Activated naive CD8-positive, alpha-beta T cell treated with anti-CD3 and anti-CD28 coated beads for 36 hours (primary cell): ENCODE data around the gene RASA2. TPM values are rescaled to one million over a fixed set of nuclear protein-coding genes. Genes with fewer than 3 reads are reported as not detected.
"Not testable (repeated sequence)": the region's sequence is repeated elsewhere in the genome, so short reads cannot be mapped to it uniquely, and the experiment has no call there.

Experiments used
- DNase-seq: peaks from one replicate; pipeline ENCODE4 v3.0.0; 2021
- H3K27ac Mint-ChIP-seq: one replicate; pipeline ENCODE4 v1.8.0; 2022; ENCODE audit warnings: mild to moderate bottlenecking, moderate library complexity, mixed read lengths
- H3K27me3 Mint-ChIP-seq: one replicate; pipeline ENCODE4 v1.8.0; 2022; ENCODE audit warnings: mild to moderate bottlenecking, mixed read lengths
- H3K36me3 Mint-ChIP-seq: one replicate; pipeline ENCODE4 v1.8.0; 2021; ENCODE audit warnings: mild to moderate bottlenecking, mixed read lengths
- H3K4me1 Mint-ChIP-seq: one replicate; pipeline ENCODE4 v1.8.0; 2021; ENCODE audit warnings: mixed read lengths
- H3K4me3 Mint-ChIP-seq: one replicate; pipeline ENCODE4 v1.8.0; 2022; ENCODE audit warnings: mild to moderate bottlenecking, moderate library complexity, mixed read lengths
- H3K9me3 Mint-ChIP-seq: one replicate; pipeline ENCODE4 v1.8.0; 2022; ENCODE audit warnings: mixed read lengths
- total RNA-seq, 2 experiments: library from RNA; stranded (reverse); gene quantifications; one replicate each; pipeline ENCODE4 v1.2.3, GENCODE V29; 2021

The RASA2 gene
- total RNA-seq, 2 experiments from 2014 or later: 36.1 to 40.2 TPM

DNA sequence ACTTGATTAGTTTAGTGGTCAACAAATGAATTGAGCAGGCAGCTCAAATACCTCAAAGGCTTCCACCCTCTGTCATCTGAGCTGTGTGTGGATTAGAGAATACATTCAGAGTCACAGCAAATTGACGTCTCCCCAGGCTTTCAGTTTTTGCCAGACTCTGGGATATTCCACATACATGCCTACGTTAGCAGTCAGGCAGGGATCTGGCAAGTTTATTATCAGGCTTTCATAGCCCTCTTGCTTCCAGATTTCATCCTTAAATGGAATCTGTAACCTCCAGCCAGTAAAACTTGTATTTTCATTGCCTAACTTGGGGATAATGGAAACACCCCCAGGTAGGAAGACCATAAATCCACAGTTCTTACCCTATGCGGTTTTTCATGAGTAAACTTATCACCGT, 115.9 kb downstream of the RASA2 start:
- Mint-ChIP-seq H3K9me3 (peaks cover 7% of the 10 kb centered on the region), H3K27ac (no peak overlapping the region), H3K4me1 (peaks cover 2% of the 10 kb centered on the region), H3K4me3 (no peak overlapping the region), H3K27me3 (no peaks in the 10 kb centered on the region), H3K36me3 (peaks cover 54% of the 10 kb centered on the region)
- no peak for DNase-seq

- Mint-ChIP-seq H3K4me1 (peaks cover 2% of the 10 kb centered on the region), H3K9me3 (peaks cover 7% of the 10 kb centered on the region), H3K36me3 (peaks cover 51% of the 10 kb centered on the region), H3K27ac (peak overlapping the region; percentile 10), H3K4me3 (no peak overlapping the region), H3K27me3 (no peaks in the 10 kb centered on the region)
- DNase-seq: no peak
These were observed 116.7 kb downstream of the RASA2 start for GRCh38 chr3:141603473-141604035.

DNA sequence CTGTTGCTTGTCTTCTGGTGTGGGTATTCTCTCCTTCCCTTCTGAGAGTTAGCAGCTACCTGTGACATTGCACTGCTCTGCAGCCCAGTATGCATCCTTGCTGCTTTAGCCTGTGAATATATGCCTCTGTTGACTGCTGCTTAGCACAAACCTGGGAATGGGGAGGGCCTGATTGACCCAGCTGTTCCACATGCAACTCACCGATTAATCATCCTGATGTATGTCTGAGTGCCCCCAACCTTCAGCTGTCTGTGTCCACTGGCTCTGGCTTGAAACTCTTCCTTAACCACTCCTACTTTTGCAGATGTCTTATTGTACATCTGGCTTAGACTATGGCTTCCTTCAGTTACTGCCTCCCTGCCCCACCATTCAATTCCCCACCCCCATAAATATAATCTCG, 119.1 kb downstream of the RASA2 start:
- Mint-ChIP-seq H3K4me1 (peaks cover 2% of the 10 kb centered on the region), H3K4me3 (no peak overlapping the region), H3K27me3 (no peaks in the 10 kb centered on the region), H3K27ac (no peak overlapping the region), H3K9me3 (peaks cover 2% of the 10 kb centered on the region), H3K36me3 (peaks cover 31% of the 10 kb centered on the region)
- no peak for DNase-seq

GRCh38 chr3:141608438-141608837, 121.6 kb downstream of the RASA2 start:
- H3K36me3 Mint-ChIP-seq: peaks cover 17% of the 10 kb centered on the region
- no peaks in the 10 kb centered on the region for H3K4me1 Mint-ChIP-seq
- no peak overlapping the region for H3K4me3 Mint-ChIP-seq
- H3K9me3 Mint-ChIP-seq: no peaks in the 10 kb centered on the region
- H3K27ac Mint-ChIP-seq: no peak overlapping the region
- DNase-seq: no peak
- H3K27me3 Mint-ChIP-seq: no peaks in the 10 kb centered on the region

GRCh38 chr3:141610939-141611338, 124.1 kb downstream of the RASA2 start:
- Mint-ChIP-seq H3K27me3 (no peaks in the 10 kb centered on the region), H3K36me3 (peaks cover 15% of the 10 kb centered on the region)

DNA sequence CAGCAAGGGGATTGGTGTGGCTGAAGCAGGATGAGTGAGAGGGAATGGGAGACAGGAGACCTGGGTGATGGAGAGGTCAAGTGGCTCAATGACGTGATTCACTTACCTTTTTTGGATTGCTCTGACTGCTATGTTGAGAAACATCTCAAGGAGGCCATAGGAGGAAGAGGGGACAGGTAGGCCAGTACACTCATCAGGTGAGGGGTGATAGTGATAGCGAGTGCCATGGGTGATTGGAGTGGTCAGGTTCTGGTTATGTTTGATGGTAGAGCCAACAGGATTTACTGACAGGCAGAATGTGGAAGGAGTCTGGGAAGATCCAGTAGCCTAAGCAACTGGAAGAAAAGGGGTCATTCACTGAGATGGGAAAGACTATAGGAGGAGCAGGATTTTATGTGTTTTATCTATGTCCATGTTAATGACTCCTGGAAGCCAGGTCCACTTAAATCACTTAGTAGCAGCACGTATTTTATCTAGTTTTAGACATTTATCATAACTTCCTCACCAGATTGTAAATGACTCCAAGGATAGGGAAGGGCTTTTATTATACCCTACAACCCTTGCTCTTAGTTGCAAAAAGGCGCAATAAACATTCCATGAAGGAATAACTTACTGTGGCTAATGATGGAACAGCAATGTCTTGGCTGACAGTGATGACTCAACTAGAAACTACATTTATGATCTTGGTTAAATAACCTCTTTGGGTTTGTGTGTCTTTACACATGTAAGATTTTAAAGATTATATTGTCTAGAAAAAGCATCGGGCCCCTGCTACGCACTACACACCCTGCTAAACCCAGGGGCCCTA, 131.5 kb downstream of the RASA2 start:
- DNase-seq: no peak
- Mint-ChIP-seq H3K27me3 (no peaks in the 10 kb centered on the region), H3K9me3 (no peaks in the 10 kb centered on the region), H3K27ac (no peak overlapping the region), H3K4me3 (no peak overlapping the region), H3K4me1 (peaks cover 7% of the 10 kb centered on the region), H3K36me3 (peaks cover 18% of the 10 kb centered on the region)

More at GRCh38 chr3:141610939-141611338, 124.1 kb downstream of the RASA2 start:
- H3K9me3 Mint-ChIP-seq: no peaks in the 10 kb centered on the region
- no peak for DNase-seq
- H3K4me1 Mint-ChIP-seq: peaks cover 1% of the 10 kb centered on the region
- H3K4me3 Mint-ChIP-seq: no peak overlapping the region
- H3K27ac Mint-ChIP-seq: peak overlapping the region; percentile 58

GRCh38 chr3:141618938-141619337, 132.1 kb downstream of the RASA2 start:
- H3K27ac Mint-ChIP-seq: no peak overlapping the region
- H3K27me3 Mint-ChIP-seq: no peaks in the 10 kb centered on the region
- H3K36me3 Mint-ChIP-seq: peaks cover 18% of the 10 kb centered on the region
- no peak overlapping the region for H3K4me3 Mint-ChIP-seq
- DNase-seq: no peak
- H3K9me3 Mint-ChIP-seq: no peaks in the 10 kb centered on the region
- peaks cover 7% of the 10 kb centered on the region for H3K4me1 Mint-ChIP-seq

GRCh38 chr3:141619450-141619849, 132.6 kb downstream of the RASA2 start:
- no peaks in the 10 kb centered on the region for H3K27me3 Mint-ChIP-seq
- no peak overlapping the region for H3K4me3 Mint-ChIP-seq
- H3K4me1 Mint-ChIP-seq: peaks cover 7% of the 10 kb centered on the region
- no peaks in the 10 kb centered on the region for H3K9me3 Mint-ChIP-seq
- no peak for DNase-seq
- peaks cover 18% of the 10 kb centered on the region for H3K36me3 Mint-ChIP-seq
- no peak overlapping the region for H3K27ac Mint-ChIP-seq

DNA sequence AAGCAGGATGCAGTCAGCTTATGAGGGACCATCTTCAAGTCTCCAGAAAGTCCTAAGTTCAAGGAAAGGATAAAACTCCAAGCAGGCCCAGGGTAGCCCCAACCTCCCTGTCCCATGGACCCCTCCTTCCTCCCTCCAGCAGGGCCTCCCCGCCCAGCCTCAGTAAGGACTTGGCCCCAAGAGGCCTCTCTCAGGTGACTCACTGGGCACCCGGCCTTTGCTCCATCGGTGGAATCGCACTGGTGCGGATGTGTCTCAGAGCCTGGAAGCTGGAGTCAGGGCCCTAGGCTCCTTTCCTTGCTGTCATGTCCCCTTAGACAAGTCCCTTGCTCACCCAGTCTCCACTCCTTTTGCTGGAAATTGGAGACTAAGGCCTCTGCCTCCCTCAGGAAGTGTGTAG, 136.9 kb downstream of the RASA2 start:
- no peaks in the 10 kb centered on the region for H3K4me1 Mint-ChIP-seq
- H3K27ac Mint-ChIP-seq: no peak overlapping the region
- H3K27me3 Mint-ChIP-seq: no peaks in the 10 kb centered on the region
- no peak for DNase-seq
- H3K9me3 Mint-ChIP-seq: peaks cover 5% of the 10 kb centered on the region
- H3K4me3 Mint-ChIP-seq: no peak overlapping the region
- H3K36me3 Mint-ChIP-seq: no peaks in the 10 kb centered on the region

DNA sequence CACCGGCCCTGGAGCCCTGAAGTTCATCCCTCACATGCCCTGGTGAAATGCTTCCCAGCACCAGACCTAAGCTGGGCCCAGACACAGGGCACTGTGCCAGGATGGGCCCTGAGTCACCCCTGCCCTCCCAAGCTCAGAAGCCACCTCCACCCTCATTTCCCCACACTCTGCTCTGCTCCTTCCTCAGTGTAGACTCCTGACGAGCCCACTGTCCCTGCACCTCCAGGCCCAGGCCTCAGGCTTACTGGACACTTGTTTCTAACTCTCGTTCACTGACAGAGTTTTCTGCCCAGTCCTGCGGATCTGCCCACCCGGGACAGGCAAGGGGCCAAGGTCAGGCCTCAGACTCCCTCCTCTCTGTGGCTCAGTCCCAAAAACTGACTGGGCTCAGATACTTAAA, 138.7 kb downstream of the RASA2 start:
- H3K36me3 Mint-ChIP-seq: no peaks in the 10 kb centered on the region
- no peaks in the 10 kb centered on the region for H3K4me1 Mint-ChIP-seq
- peaks cover 12% of the 10 kb centered on the region for H3K9me3 Mint-ChIP-seq
- H3K4me3 Mint-ChIP-seq: no peak overlapping the region
- no peak for DNase-seq
- H3K27me3 Mint-ChIP-seq: no peaks in the 10 kb centered on the region
- no peak overlapping the region for H3K27ac Mint-ChIP-seq

GRCh38 chr3:141628334-141628733, 141.5 kb downstream of the RASA2 start:
- H3K9me3 Mint-ChIP-seq: peaks cover 12% of the 10 kb centered on the region
- not testable (repeated sequence) for H3K4me3 Mint-ChIP-seq, H3K4me1 Mint-ChIP-seq, H3K36me3 Mint-ChIP-seq, H3K27ac Mint-ChIP-seq, DNase-seq, H3K27me3 Mint-ChIP-seq

DNA sequence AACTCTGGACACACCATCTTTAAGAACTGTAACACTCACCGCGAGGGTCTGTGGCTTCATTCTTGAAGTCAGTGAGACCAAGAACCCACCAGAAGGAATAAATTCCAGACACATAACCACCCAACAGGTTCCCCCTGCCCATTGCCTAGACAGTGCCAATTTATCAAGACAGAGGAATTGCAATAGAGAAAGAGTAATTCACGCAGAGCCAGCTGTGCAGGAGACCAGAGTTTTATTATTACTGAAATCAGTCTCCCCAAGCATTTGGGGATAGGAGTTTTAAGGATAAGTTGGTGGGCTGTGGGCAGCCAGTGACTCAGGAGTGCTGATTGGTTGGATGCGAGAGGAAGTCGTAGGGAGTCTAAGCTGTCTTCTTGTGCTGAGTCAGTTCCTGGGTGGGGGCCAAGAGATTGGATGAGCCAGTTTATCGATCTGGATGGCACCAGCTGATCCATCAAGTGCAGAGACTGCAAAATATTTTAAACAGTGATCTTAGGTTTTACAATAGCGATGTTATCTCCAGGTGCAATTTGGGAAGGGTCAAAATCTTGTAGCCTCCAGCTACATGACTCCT, 142.1 kb downstream of the RASA2 start:
- peaks cover 12% of the 10 kb centered on the region for H3K9me3 Mint-ChIP-seq
- not testable (repeated sequence) for H3K27me3 Mint-ChIP-seq, H3K36me3 Mint-ChIP-seq, H3K4me3 Mint-ChIP-seq, H3K27ac Mint-ChIP-seq, H3K4me1 Mint-ChIP-seq, DNase-seq

GRCh38 chr3:141629976-141630375, 143.1 kb downstream of the RASA2 start:
- H3K36me3 Mint-ChIP-seq: no peaks in the 10 kb centered on the region
- H3K27ac Mint-ChIP-seq: no peak overlapping the region
- H3K4me1 Mint-ChIP-seq: no peaks in the 10 kb centered on the region
- H3K9me3 Mint-ChIP-seq: peaks cover 12% of the 10 kb centered on the region
- no peak for DNase-seq
- no peak overlapping the region for H3K4me3 Mint-ChIP-seq
- H3K27me3 Mint-ChIP-seq: no peaks in the 10 kb centered on the region

DNA sequence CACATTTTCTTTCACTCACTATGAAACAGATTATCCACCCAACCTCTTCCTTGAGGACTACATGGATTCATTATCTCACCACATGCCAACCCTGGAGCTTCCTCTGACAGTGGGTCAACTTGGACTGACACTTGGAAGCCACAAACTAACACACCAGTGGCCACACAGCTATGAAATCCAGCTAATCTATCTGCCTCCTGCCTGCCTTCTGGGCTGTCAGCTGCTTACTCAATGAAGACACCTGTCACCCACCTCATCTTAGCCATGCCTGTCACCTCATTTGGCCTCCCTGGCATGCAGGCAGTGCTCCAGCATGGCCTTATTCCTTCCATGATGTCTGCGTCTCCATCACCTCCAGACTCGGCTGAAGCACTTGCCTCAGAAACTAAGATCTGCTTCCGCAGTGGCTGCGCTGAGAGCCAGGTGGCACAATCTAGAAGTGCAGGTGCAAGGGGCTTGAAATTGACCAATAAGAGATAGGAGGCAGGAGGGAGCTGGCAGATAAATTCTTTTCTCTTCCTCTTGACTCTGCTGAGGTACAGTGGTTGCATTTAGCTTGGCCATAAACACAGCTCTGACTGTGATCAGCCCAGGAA, 146.1 kb downstream of the RASA2 start:
- Mint-ChIP-seq H3K4me1 (no peaks in the 10 kb centered on the region), H3K36me3 (no peaks in the 10 kb centered on the region), H3K27me3 (no peaks in the 10 kb centered on the region), H3K4me3 (no peak overlapping the region), H3K27ac (no peak overlapping the region), H3K9me3 (peaks cover 12% of the 10 kb centered on the region)
- DNase-seq: no peak

- H3K27me3 Mint-ChIP-seq: no peaks in the 10 kb centered on the region
- no peaks in the 10 kb centered on the region for H3K4me1 Mint-ChIP-seq
- no peaks in the 10 kb centered on the region for H3K9me3 Mint-ChIP-seq
- H3K4me3 Mint-ChIP-seq: no peak overlapping the region
- H3K27ac Mint-ChIP-seq: no peak overlapping the region
- H3K36me3 Mint-ChIP-seq: no peaks in the 10 kb centered on the region
- no peak for DNase-seq
These were observed 155.4 kb downstream of the RASA2 start for GRCh38 chr3:141642215-141642614.
